ENCODE data around the gene E2F2.

The E2F2 gene

GRCh38 chr1:23530747-23531561, at the start of gene E2F2:
Gene E2F2, minus strand, starts transcription at chr1:23531233. Its CDS starts 440 bp downstream, at chr1:23530793.
- peak; percentile 78 for DNase-seq (ENCODE audit: low read depth)

GRCh38 chr1:23578997-23579363, 47.9 kb upstream of the E2F2 start:
- no peak for DNase-seq (ENCODE audit: low read depth)

- DNase-seq (ENCODE audit: low read depth) = no peak
Observed at GRCh38 chr1:23578311-23578996, 47.4 kb upstream of the E2F2 start.

GRCh38 chr1:23577056-23578004, 46.3 kb upstream of the E2F2 start:
- DNase-seq (ENCODE audit: low read depth) = peak; percentile 61

GRCh38 chr1:23576338-23577055, 45.5 kb upstream of the E2F2 start:
- DNase-seq (ENCODE audit: low read depth) = no peak

- DNase-seq (ENCODE audit: low read depth) = no peak
Observed at GRCh38 chr1:23575226-23575810, 44.3 kb upstream of the E2F2 start.

- no peak for DNase-seq (ENCODE audit: low read depth)
Observed at GRCh38 chr1:23574265-23574754, 43.3 kb upstream of the E2F2 start.

GRCh38 chr1:23573574-23574182, 42.6 kb upstream of the E2F2 start:
- DNase-seq (ENCODE audit: low read depth) = no peak

- no peak for DNase-seq (ENCODE audit: low read depth)
Observed at GRCh38 chr1:23571465-23571864, 40.4 kb upstream of the E2F2 start.

- no peak for DNase-seq (ENCODE audit: low read depth)
Observed at GRCh38 chr1:23570001-23570691, 39.1 kb upstream of the E2F2 start.

- no peak for DNase-seq (ENCODE audit: low read depth)
Observed at GRCh38 chr1:23568608-23569383, 37.8 kb upstream of the E2F2 start.

- DNase-seq (ENCODE audit: low read depth) = no peak
Observed at GRCh38 chr1:23567996-23568607, 37.1 kb upstream of the E2F2 start.

GRCh38 chr1:23567629-23567995, 36.6 kb upstream of the E2F2 start:
- no peak for DNase-seq (ENCODE audit: low read depth)

GRCh38 chr1:23566304-23566703, 35.3 kb upstream of the E2F2 start:
- DNase-seq (ENCODE audit: low read depth) = no peak

GRCh38 chr1:23565776-23566175, 34.7 kb upstream of the E2F2 start:
- DNase-seq (ENCODE audit: low read depth) = no peak

GRCh38 chr1:23564529-23565122, 33.6 kb upstream of the E2F2 start:
- DNase-seq (ENCODE audit: low read depth) = no peak

- no peak for DNase-seq (ENCODE audit: low read depth)
Observed at GRCh38 chr1:23563755-23564374, 32.8 kb upstream of the E2F2 start.

GRCh38 chr1:23563003-23563402, 32.0 kb upstream of the E2F2 start:
- no peak for DNase-seq (ENCODE audit: low read depth)

Data from fibroblast of the conjunctiva (primary cell).